Keratinocyte (primary cell): Measurements from ENCODE around the gene FRMPD4.

ENCODE experiments used
- EZH2 ChIP-seq: IDR thresholded peaks from one replicate; pipeline ENCODE4 v1.6.1; 2012; ENCODE audit warnings: inconsistent platforms, mild to moderate bottlenecking, low read length, moderate library complexity
- TF ChIP-seq, protein P1 (sequence below), 3 experiments: IDR thresholded peaks in 1 of 3; conservative IDR thresholded peaks in 1 of 3; optimal IDR thresholded peaks in 1 of 3; 2 replicates in 2 of 3; 3 replicates in 1 of 3; pipeline versions ENCODE3 to v1.5.1; 2011; ENCODE audit warnings: low read length in 3 of 3, mild to moderate bottlenecking in 3 of 3, moderate library complexity in 2 of 3, control low read depth in 1 of 3, inconsistent platforms in 1 of 3; ENCODE audit not compliant: insufficient read depth in 2 of 3; ENCODE audit errors: extremely low read depth in 1 of 3

DNA sequence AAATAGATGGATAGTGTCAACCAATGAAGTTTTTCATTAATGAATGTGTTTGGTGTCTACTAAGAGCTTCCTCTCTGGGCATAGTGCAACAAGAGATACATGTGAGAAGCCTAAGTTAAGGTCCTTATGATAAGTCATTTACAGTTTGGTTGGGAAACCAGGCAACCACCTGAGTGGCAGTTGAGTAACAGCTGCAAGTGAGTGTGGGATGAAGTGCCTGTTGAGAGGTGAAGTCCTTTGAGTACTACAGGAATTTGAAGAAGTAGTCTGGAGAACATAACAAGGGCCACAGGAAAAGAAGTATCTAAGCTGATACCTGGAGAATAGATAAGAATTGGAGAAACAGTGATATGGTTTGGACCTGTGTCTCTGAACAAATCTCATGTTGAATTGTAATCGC, 48.5 kb upstream of the FRMPD4 start:
- no peak for TF ChIP-seq EZH2
- TF ChIP-seq, protein P1, sequence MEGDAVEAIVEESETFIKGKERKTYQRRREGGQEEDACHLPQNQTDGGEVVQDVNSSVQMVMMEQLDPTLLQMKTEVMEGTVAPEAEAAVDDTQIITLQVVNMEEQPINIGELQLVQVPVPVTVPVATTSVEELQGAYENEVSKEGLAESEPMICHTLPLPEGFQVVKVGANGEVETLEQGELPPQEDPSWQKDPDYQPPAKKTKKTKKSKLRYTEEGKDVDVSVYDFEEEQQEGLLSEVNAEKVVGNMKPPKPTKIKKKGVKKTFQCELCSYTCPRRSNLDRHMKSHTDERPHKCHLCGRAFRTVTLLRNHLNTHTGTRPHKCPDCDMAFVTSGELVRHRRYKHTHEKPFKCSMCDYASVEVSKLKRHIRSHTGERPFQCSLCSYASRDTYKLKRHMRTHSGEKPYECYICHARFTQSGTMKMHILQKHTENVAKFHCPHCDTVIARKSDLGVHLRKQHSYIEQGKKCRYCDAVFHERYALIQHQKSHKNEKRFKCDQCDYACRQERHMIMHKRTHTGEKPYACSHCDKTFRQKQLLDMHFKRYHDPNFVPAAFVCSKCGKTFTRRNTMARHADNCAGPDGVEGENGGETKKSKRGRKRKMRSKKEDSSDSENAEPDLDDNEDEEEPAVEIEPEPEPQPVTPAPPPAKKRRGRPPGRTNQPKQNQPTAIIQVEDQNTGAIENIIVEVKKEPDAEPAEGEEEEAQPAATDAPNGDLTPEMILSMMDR (optimal IDR thresholded peaks at IDR 0.05 in 1 of 3, IDR thresholded peaks at IDR 0.05 in 1 of 3, conservative IDR thresholded peaks at IDR 0.05 in 1 of 3; ENCODE audit: extremely low read depth in 1 of 3, insufficient read depth in 2 of 3, low read length in 3 of 3), result no peak
